H9 (cell line): ENCODE results near the gene SH3PXD2B. TPM values are rescaled to one million over a fixed set of nuclear protein-coding genes. Genes with fewer than 3 reads are reported as not detected.

ENCODE experiments used
- DNase-seq: peaks from one replicate; pipeline ENCODE4 v3.0.0-alpha.2; 2017
- H2AFZ ChIP-seq: one replicate; pipeline ENCODE4 v1.6.1; 2013; ENCODE audit warnings: mild to moderate bottlenecking, low read length, control low read depth, moderate library complexity
- H2AK5ac ChIP-seq: 2 replicates; pipeline ENCODE4 v1.6.1; 2013; ENCODE audit warnings: low read length, control low read depth, mixed read lengths; ENCODE audit not compliant: insufficient read length
- H2BK120ac ChIP-seq: one replicate; pipeline ENCODE4 v1.6.1; 2013; ENCODE audit warnings: low read depth, mild to moderate bottlenecking, low read length, control low read depth, inconsistent platforms; ENCODE audit not compliant: poor library complexity, severe bottlenecking
- H2BK12ac ChIP-seq: 2 replicates; pipeline ENCODE4 v1.6.1; 2013; ENCODE audit warnings: low read length, control low read depth, mixed read lengths, low read depth; ENCODE audit not compliant: insufficient read length
- H2BK15ac ChIP-seq: 2 replicates; pipeline ENCODE4 v1.6.1; 2013; ENCODE audit warnings: low read depth, low read length, control low read depth
- H2BK20ac ChIP-seq: one replicate; pipeline ENCODE4 v1.6.1; 2013; ENCODE audit warnings: low read depth, mild to moderate bottlenecking, low read length, control low read depth, inconsistent platforms; ENCODE audit not compliant: poor library complexity, severe bottlenecking
- H2BK5ac ChIP-seq: 2 replicates; pipeline ENCODE4 v1.6.1; 2013; ENCODE audit warnings: low read length, control low read depth, mixed read lengths; ENCODE audit not compliant: insufficient read length
- H3K14ac ChIP-seq: 2 replicates; pipeline ENCODE4 v1.6.1; 2013; ENCODE audit warnings: low read length, control low read depth; ENCODE audit not compliant: insufficient read depth
- H3K18ac ChIP-seq: 2 replicates; pipeline ENCODE4 v1.6.1; 2013; ENCODE audit warnings: low read depth, mild to moderate bottlenecking, mixed read lengths, low read length, control low read depth; ENCODE audit not compliant: insufficient read length
- H3K23ac ChIP-seq: 2 replicates; pipeline ENCODE4 v1.6.1; 2013; ENCODE audit warnings: low read length, control low read depth, mixed read lengths, low read depth; ENCODE audit not compliant: insufficient read length
- H3K23me2 ChIP-seq: 2 replicates; pipeline ENCODE4 v1.6.1; 2013; ENCODE audit warnings: low read depth, mild to moderate bottlenecking, mixed read lengths, low read length, control low read depth; ENCODE audit not compliant: insufficient read length, poor library complexity, severe bottlenecking
- H3K27ac ChIP-seq: 2 replicates; pipeline ENCODE4 v1.5.1; 2013; ENCODE audit warnings: low read length, control low read depth, mixed read lengths, low read depth; ENCODE audit not compliant: insufficient read length
- H3K27me3 ChIP-seq: 2 replicates; pipeline ENCODE4 v1.6.1; 2013; ENCODE audit warnings: low read length, control low read depth, inconsistent platforms; ENCODE audit not compliant: insufficient read depth
- H3K4ac ChIP-seq: 2 replicates; pipeline ENCODE4 v1.6.1; 2013; ENCODE audit warnings: low read depth, mild to moderate bottlenecking, control low read depth, inconsistent platforms, low read length, moderate library complexity
- H3K4me1 ChIP-seq: 2 replicates; pipeline ENCODE4 v1.6.1; 2013; ENCODE audit warnings: low read length, control low read depth, inconsistent platforms; ENCODE audit not compliant: insufficient read depth
- H3K4me2 ChIP-seq: 2 replicates; pipeline ENCODE4 v1.6.1; 2013; ENCODE audit warnings: low read length, control low read depth, mixed read lengths; ENCODE audit not compliant: insufficient read length, insufficient read depth
- H3K56ac ChIP-seq: 2 replicates; pipeline ENCODE4 v1.6.1; 2013; ENCODE audit warnings: low read depth, mild to moderate bottlenecking, mixed read lengths, low read length, control low read depth; ENCODE audit not compliant: insufficient read length
- H3K79me1 ChIP-seq: 2 replicates; pipeline ENCODE4 v1.6.1; 2013; ENCODE audit warnings: low read depth, mild to moderate bottlenecking, moderate library complexity, low read length, control low read depth, inconsistent platforms; ENCODE audit not compliant: insufficient read depth, poor library complexity, severe bottlenecking
- H3K79me2 ChIP-seq: 2 replicates; pipeline ENCODE4 v1.6.1; 2013; ENCODE audit warnings: low read length, control low read depth, inconsistent platforms; ENCODE audit not compliant: insufficient read depth
- H3K9ac ChIP-seq: 2 replicates; pipeline ENCODE4 v1.6.1; 2013; ENCODE audit warnings: low read length, control low read depth, mixed read lengths; ENCODE audit not compliant: insufficient read length; ENCODE audit errors: extremely low read depth
- H3K9me3 ChIP-seq: one replicate; pipeline ENCODE4 v1.6.1; 2013; ENCODE audit warnings: low read depth, low read length, inconsistent platforms; ENCODE audit not compliant: control insufficient read depth
- H3T11ph ChIP-seq: one replicate; pipeline ENCODE4 v1.6.1; 2013; ENCODE audit warnings: mild to moderate bottlenecking, low read length, control low read depth, inconsistent platforms
- H4K20me1 ChIP-seq: one replicate; pipeline ENCODE4 v1.6.1; 2013; ENCODE audit not compliant: control insufficient read depth, insufficient read length, insufficient read depth
- H4K5ac ChIP-seq: 2 replicates; pipeline ENCODE4 v1.6.1; 2013; ENCODE audit warnings: low read depth, mild to moderate bottlenecking, mixed read lengths, low read length, control low read depth; ENCODE audit not compliant: insufficient read length
- H4K8ac ChIP-seq: replicated peaks from 2 replicates; pipeline ENCODE4 v1.6.1; 2013; ENCODE audit warnings: low read length, control low read depth, mixed read lengths, low read depth; ENCODE audit not compliant: insufficient read length
- H4K91ac ChIP-seq: 2 replicates; pipeline ENCODE4 v1.6.1; 2013; ENCODE audit warnings: low read depth, mild to moderate bottlenecking, moderate library complexity, mixed read lengths, low read length, control low read depth; ENCODE audit not compliant: insufficient read length
- H3K27ac Mint-ChIP-seq, 3 experiments: 2 replicates in 2 of 3; 3 replicates in 1 of 3; pipeline ENCODE4 v1.8.0; 2020 to 2021; ENCODE audit warnings: mixed read lengths in 3 of 3, mild to moderate bottlenecking in 1 of 3, moderate library complexity in 1 of 3
- H3K27me3 Mint-ChIP-seq: 2 replicates; pipeline ENCODE4 v1.8.0; 2021; ENCODE audit warnings: low read depth, mild to moderate bottlenecking, moderate library complexity, mixed read lengths
- H3K36me3 Mint-ChIP-seq, 3 experiments: 2 replicates in 2 of 3; 3 replicates in 1 of 3; pipeline ENCODE4 v1.8.0; 2020 to 2021; ENCODE audit warnings: low read depth in 3 of 3, mixed read lengths in 3 of 3; ENCODE audit not compliant: insufficient read depth in 1 of 3
- H3K4me1 Mint-ChIP-seq, 2 experiments: 2 replicates each; pipeline ENCODE4 v1.8.0; 2020; ENCODE audit warnings: mixed read lengths in 2 of 2
- H3K4me3 Mint-ChIP-seq, 2 experiments: 2 replicates in 1 of 2; 3 replicates in 1 of 2; pipeline ENCODE4 v1.8.0; 2020 to 2021; ENCODE audit warnings: mild to moderate bottlenecking in 2 of 2, mixed read lengths in 2 of 2, moderate library complexity in 1 of 2
- H3K9me3 Mint-ChIP-seq, 2 experiments: 2 replicates in 1 of 2; 3 replicates in 1 of 2; pipeline ENCODE4 v1.8.0; 2020; ENCODE audit warnings: mild to moderate bottlenecking in 2 of 2, mixed read lengths in 2 of 2, moderate library complexity in 1 of 2
- WGBS: extraction: QIAGEN DNeasy Blood & Tissue Kit; methylation state at CpG from one replicate; pipeline ENCODE4 v1.1.7; 2013; ENCODE audit warnings: missing lambda C conversion rate, low lambda C conversion rate, mixed read lengths; ENCODE audit not compliant: insufficient read length; ENCODE audit errors: extremely low coverage; 5-methylcytosine and 5-hydroxymethylcytosine counted together
- total RNA-seq: library from RNA; stranded (reverse); gene quantifications from 2 replicates; pipeline ENCODE4 v1.2.1, GENCODE V29; 2021
- TF ChIP-seq, protein P1 (sequence below): fragments of 200-600 bp; sonication (generic); conservative IDR thresholded peaks from 3 replicates; pipeline ENCODE4 v1.8.0; 2021; ENCODE audit warnings: antibody characterized with exemption, mild to moderate bottlenecking

Gene SH3PXD2B
- total RNA-seq, 1 experiment from 2014 or later, result 49.0 TPM

DNA sequence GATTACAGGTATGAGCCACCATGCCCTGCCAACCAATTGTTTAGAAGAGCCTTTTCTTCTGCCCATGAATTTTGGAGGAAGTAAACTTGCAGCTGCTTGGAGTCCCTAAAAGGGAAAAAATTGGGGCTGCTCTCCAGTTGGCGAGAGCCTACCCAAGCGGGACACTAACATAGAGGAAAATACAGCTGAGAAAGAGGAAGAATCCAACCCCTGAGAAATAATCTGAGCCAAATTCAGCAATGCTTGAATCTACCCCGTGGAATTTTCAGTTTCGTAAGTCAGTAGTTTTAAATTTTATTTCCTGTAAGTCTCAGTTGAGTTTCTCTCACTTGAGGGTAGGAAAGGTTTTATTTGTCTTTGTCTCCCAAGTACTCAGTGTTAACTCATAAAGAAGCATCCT is 140.4 kb downstream of the SH3PXD2B start:
- no peak overlapping the region for H3K23ac ChIP-seq
- TF ChIP-seq, protein P1, sequence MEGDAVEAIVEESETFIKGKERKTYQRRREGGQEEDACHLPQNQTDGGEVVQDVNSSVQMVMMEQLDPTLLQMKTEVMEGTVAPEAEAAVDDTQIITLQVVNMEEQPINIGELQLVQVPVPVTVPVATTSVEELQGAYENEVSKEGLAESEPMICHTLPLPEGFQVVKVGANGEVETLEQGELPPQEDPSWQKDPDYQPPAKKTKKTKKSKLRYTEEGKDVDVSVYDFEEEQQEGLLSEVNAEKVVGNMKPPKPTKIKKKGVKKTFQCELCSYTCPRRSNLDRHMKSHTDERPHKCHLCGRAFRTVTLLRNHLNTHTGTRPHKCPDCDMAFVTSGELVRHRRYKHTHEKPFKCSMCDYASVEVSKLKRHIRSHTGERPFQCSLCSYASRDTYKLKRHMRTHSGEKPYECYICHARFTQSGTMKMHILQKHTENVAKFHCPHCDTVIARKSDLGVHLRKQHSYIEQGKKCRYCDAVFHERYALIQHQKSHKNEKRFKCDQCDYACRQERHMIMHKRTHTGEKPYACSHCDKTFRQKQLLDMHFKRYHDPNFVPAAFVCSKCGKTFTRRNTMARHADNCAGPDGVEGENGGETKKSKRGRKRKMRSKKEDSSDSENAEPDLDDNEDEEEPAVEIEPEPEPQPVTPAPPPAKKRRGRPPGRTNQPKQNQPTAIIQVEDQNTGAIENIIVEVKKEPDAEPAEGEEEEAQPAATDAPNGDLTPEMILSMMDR, result no peak
- no peaks in the 10 kb centered on the region for H3K9me3 ChIP-seq
- Mint-ChIP-seq H3K4me3 (no peak overlapping the region), H3K27me3 (peaks cover 8% of the 10 kb centered on the region; the same call in 1 of the 2 replicates), H3K27ac (no peak overlapping the region; a peak in 1 of 7 replicates), H3K9me3 (peaks cover 0 to 2% of the 10 kb centered on the region in 2 experiments; a peak in 1 of 5 replicates), H3K4me1 (peaks cover 0 to 8% of the 10 kb centered on the region in 2 experiments; a peak in 2 of 4 replicates), H3K36me3 (no peaks in the 10 kb centered on the region)
- H4K8ac ChIP-seq, result no peak overlapping the region
- H3K4me1 ChIP-seq, result no peaks in the 10 kb centered on the region
- no peak overlapping the region for H3K9ac ChIP-seq
- no peak for DNase-seq
- no peak overlapping the region for H2BK120ac ChIP-seq
- no peak overlapping the region for H3T11ph ChIP-seq
- H3K4me2 ChIP-seq, result no peak overlapping the region
- H2AFZ ChIP-seq, result no peak overlapping the region
- no peak overlapping the region for H4K91ac ChIP-seq
- H3K4ac ChIP-seq, result no peak overlapping the region
- H4K20me1 ChIP-seq, result no peaks in the 10 kb centered on the region
- WGBS, result no CpG with 5 or more reads among the region's 4 CpGs
- no peak overlapping the region for H3K27ac ChIP-seq
- no peak overlapping the region for H2BK5ac ChIP-seq
- no peaks in the 10 kb centered on the region for H3K27me3 ChIP-seq
- H3K79me1 ChIP-seq, result no peaks in the 10 kb centered on the region
- no peak overlapping the region for H2BK20ac ChIP-seq
- no peak overlapping the region for H3K18ac ChIP-seq
- no peak overlapping the region for H3K56ac ChIP-seq
- no peaks in the 10 kb centered on the region for H3K23me2 ChIP-seq
- no peak overlapping the region for H2BK12ac ChIP-seq
- H3K14ac ChIP-seq, result no peak overlapping the region
- H3K79me2 ChIP-seq, result no peaks in the 10 kb centered on the region
- no peak overlapping the region for H4K5ac ChIP-seq
- H2BK15ac ChIP-seq, result no peak overlapping the region
- H2AK5ac ChIP-seq, result no peak overlapping the region
